Mucosa of descending colon (tissue), 3 donors: ENCODE data around the gene ZNF322. TPM values are rescaled to one million over a fixed set of nuclear protein-coding genes. Genes with fewer than 3 reads are reported as not detected.

Experiments used
- ATAC-seq: fragments of 200-7000 bp; cut with Tn5 transposase; one replicate; pipeline ENCODE4 v1.9.1; 2020; ENCODE audit warnings: mild to moderate bottlenecking, moderate library complexity
- DNase-seq, 3 donors: peaks; one replicate each; pipeline ENCODE4 v3.0.0-alpha.2; 2020
- H3K36me3 ChIP-seq: fragments of 200-600 bp; one replicate; pipeline ENCODE4 v1.8.0; 2021; ENCODE audit warnings: low read depth, mild to moderate bottlenecking
- H3K4me1 ChIP-seq: fragments of 200-600 bp; one replicate; pipeline ENCODE4 v1.8.0; 2021; ENCODE audit warnings: low read depth, mild to moderate bottlenecking
- H3K4me3 ChIP-seq: fragments of 200-600 bp; one replicate; pipeline ENCODE4 v1.8.0; 2021; ENCODE audit warnings: mild to moderate bottlenecking
- H3K9me3 ChIP-seq: fragments of 200-600 bp; one replicate; pipeline ENCODE4 v1.8.0; 2021; ENCODE audit warnings: mild to moderate bottlenecking
- intact Hi-C, 2 donors: fragments of 100-400 bp; cut with DNase I in 1 of 2; cut with micrococcal nuclease in 1 of 2; formaldehyde crosslinking; loops; one replicate each; pipeline versions ENCODE4 v1.11.0 to v1.11.1; 2022; cut with DNase I, micrococcal nuclease
- total RNA-seq, 3 donors: library from RNA; stranded (reverse); fragmentation: NEBNext Ultra II Directional in 2 of 3; extraction: Animal tissue kit (Norgen Biotek cat#: 25700) in 2 of 3; gene quantifications; one replicate each; pipeline versions ENCODE4 v1.2.1 to v1.2.4, GENCODE V29; 2021 to 2023
- TF ChIP-seq, protein P1 (sequence below): fragments of 200-600 bp; IDR thresholded peaks from one replicate; pipeline ENCODE4 v1.8.0; 2022; ENCODE audit warnings: antibody characterized with exemption, mild to moderate bottlenecking
- donor health status: DM: no; HTN: no; CAD: no; lungs with moderate emphysema.
- donor health status: DM: no; HTN: no; CAD: no.
- donor health status: DM: no; HTN: yes; CAD: no.

ZNF322 gene
- total RNA-seq, 3 donors from 2014 or later: 17.1 to 33.7 (median 19.0) TPM

DNA sequence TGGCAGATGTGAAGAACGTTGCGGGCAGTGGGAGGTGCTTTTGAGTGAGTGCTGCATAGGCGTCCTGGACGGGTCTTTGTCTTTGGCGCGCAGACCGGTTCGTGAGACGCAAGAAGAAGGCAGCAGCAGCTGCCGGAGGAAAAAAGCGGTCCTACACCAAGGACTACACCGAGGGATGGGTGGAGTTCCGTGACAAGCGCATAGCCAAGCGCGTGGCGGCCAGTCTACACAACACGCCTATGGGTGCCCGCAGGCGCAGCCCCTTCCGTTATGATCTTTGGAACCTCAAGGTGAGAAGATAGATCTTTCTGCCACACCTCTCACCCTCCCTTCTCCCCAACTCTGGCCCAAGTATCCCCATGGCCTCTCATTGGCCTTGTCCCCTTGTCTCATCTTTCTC lies 61.7 kb downstream of the ZNF322 start:
- Histone ChIP-seq H3K9me3 (no peaks in the 10 kb centered on the region), H3K36me3 (no peaks in the 10 kb centered on the region), H3K4me1 (peaks cover 5% of the 10 kb centered on the region), H3K4me3 (no peak overlapping the region)
- intact Hi-C loops: loop anchor here in 1 of 2 donors (10.0 kb wide), 1 partner anchor 253 kb away; no protein-coding TSS in a partner anchor
- DNase-seq: no peak
- TF ChIP-seq, protein P1, sequence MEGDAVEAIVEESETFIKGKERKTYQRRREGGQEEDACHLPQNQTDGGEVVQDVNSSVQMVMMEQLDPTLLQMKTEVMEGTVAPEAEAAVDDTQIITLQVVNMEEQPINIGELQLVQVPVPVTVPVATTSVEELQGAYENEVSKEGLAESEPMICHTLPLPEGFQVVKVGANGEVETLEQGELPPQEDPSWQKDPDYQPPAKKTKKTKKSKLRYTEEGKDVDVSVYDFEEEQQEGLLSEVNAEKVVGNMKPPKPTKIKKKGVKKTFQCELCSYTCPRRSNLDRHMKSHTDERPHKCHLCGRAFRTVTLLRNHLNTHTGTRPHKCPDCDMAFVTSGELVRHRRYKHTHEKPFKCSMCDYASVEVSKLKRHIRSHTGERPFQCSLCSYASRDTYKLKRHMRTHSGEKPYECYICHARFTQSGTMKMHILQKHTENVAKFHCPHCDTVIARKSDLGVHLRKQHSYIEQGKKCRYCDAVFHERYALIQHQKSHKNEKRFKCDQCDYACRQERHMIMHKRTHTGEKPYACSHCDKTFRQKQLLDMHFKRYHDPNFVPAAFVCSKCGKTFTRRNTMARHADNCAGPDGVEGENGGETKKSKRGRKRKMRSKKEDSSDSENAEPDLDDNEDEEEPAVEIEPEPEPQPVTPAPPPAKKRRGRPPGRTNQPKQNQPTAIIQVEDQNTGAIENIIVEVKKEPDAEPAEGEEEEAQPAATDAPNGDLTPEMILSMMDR: no peak
- no peak for ATAC-seq

DNA sequence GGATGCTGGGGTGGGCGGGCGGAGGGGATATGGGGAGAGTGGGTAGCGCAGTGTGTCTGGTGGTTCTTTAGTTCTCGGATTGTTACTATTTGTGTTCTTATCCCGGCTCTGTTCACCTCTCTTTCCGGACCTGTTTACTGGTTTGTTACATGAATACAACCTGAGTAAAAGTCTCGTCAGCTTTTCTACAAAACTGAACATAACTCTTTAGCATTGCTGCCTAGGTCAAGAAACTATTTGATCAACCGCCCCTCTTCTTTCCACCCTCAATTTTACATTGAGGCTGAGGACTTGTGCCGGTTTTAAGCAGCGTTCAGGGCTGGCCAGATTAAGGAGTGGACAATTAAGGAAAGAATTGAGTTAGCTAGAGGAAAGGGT lies 62.2 kb downstream of the ZNF322 start:
- peak overlapping the region; percentile 69 for H3K4me3 ChIP-seq
- intact Hi-C loops: loop anchor here in 1 of 2 donors (10.0 kb wide), 1 partner anchor 253 kb away; no protein-coding TSS in a partner anchor

DNA sequence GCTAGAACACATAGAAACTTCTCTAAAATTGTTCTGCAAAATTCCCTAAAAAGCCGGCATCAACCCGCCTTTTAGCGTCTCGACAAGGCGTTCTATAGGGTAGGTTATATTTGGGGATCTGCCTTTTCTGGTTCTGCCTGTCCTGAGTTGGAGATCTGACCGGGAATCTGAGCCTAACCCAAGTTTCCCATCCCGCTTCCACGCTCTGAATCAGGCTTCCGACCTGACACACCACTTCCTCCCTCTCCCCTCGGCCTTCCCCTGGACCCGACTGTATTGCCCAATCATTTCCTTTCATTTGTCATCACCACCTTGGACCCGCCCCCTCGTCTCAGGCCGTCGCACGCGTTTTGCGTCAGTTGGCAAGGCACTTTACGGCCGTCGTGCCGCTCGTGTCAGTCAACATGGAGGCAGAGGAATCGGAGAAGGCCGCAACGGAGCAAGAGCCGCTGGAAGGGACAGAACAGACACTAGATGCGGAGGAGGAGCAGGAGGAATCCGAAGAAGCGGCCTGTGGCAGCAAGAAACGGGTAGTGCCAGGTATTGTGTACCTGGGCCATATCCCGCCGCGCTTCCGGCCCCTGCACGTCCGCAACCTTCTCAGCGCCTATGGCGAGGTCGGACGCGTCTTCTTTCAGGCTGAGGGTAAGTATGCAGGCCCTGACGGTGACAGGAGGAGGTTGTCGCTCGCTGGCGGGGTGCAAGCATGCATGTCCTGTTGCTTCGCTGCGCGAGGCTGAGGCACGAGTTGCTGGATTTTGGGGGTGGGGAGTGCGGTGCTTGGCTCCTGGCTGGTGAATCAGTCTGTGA lies 62.8 kb downstream of the ZNF322 start, which contains the start of gene ABT1:
Gene ABT1 (plus strand): TSS at position 375 of the 810 bp plus-strand sequence. CDS start 30 bp downstream, at position 405.
- TF ChIP-seq, protein P1: no peak
- peaks cover 5% of the 10 kb centered on the region for H3K4me1 ChIP-seq
- ATAC-seq (peak; percentile 98), DNase-seq (peak; percentile 98 to 100 (median 99))
- intact Hi-C loops: loop anchor here in 1 of 2 donors (10.0 kb wide), 1 partner anchor 252 kb away; no protein-coding TSS in a partner anchor
- H3K36me3 ChIP-seq: no peaks in the 10 kb centered on the region
- H3K9me3 ChIP-seq: no peaks in the 10 kb centered on the region
- H3K4me3 ChIP-seq: peak within 1 kb of the TSS; percentile 69

More for the DNA sequence above, 62.2 kb downstream of the ZNF322 start:
- H3K36me3 ChIP-seq: no peaks in the 10 kb centered on the region
- TF ChIP-seq, protein P1: no peak
- no peaks in the 10 kb centered on the region for H3K9me3 ChIP-seq
- DNase-seq (no peak), ATAC-seq (no peak)
- H3K4me1 ChIP-seq: peaks cover 5% of the 10 kb centered on the region

DNA sequence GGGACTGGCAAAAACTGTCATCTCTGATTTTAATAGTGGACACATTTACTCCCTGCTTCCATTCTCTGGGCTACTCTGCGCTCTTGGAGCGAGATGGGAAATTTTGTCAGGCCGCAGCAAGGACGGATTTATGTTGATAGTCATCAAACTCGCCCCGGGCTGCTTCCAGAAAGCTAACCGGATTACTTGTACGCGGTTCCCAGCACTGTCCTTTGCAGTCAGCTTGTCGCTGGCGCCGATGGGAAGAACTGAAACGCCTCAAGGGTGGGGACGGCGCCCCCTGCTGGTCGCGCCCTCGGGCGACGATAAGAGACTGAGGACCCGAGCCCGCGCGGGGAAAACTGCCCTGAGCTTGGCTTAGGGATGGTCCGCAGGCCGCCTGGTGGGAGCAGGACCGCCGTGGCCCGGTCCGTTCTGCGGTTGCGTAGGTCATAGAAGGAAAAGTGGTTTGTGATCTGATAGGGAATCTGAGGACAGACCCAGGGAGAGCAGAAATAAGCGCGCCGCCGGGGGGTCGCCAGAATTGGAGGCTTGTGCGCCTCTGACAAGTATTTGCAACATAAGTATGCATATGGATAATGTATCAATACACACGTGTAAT lies 63.8 kb downstream of the ZNF322 start:
- Histone ChIP-seq H3K36me3 (no peaks in the 10 kb centered on the region), H3K9me3 (no peaks in the 10 kb centered on the region), H3K4me3 (no peak overlapping the region), H3K4me1 (peaks cover 5% of the 10 kb centered on the region)
- TF ChIP-seq, protein P1: peak; percentile 92
- peak; percentile 85 for ATAC-seq
- peak; percentile 93 to 99 (median 93) for DNase-seq
- intact Hi-C loops: loop anchor here in 1 of 2 donors (10.0 kb wide), 1 partner anchor 251 kb away; no protein-coding TSS in a partner anchor

DNA sequence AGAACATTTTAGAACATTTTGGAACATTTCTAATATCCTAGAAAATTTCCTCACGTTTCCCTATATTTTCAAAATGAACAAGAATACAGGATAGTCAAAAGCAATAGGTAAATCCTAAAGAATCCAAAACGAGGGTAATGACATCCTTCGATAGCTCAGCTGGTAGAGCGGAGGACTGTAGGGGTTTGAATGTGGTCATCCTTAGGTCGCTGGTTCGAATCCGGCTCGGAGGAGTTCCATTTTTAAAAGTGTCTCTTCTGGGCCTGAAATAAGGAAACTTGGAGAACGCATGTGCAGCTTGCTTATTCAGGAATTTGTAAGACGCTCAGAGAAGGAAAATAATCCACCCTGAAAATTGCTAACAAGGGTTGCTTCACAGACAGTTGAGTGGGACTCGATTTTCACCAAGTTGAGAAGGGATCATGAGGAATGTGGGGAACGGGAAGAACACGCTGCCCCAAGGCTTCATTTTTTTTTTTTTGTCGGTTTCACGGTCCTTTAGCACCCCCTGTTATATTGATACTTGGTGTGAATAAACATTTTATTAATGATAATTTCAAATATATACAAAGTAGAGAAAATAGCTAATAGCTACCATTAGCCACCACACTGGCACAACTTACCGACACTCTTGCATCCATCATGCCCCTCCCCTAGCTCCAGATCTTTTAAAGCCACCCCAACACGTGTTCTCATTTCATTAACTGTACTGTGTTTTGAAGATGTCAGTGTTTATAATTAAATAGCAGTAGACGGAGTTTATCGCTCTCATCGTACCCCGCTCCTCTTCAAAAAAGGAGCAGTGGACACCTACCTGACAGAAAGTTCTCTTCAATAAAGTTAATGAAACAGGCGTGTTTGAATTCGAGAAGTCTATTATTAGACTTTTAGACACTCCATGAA lies 64.6 kb downstream of the ZNF322 start:
- no peak overlapping the region for H3K4me3 ChIP-seq
- no peak for DNase-seq
- intact Hi-C loops: loop anchor here in 1 of 2 donors (10.0 kb wide), 1 partner anchor 250 kb away; no protein-coding TSS in a partner anchor
- peaks cover 5% of the 10 kb centered on the region for H3K4me1 ChIP-seq
- no peaks in the 10 kb centered on the region for H3K9me3 ChIP-seq
- H3K36me3 ChIP-seq: no peaks in the 10 kb centered on the region
- TF ChIP-seq, protein P1: no peak
- no peak for ATAC-seq
